Keratinocyte (primary cell): ENCODE measurements around the gene ADAMTSL3.

Experiments used
- EZH2 ChIP-seq: IDR thresholded peaks from one replicate; pipeline ENCODE4 v1.6.1; 2012; ENCODE audit warnings: inconsistent platforms, mild to moderate bottlenecking, low read length, moderate library complexity
- TF ChIP-seq, protein P1 (sequence below), 3 experiments: IDR thresholded peaks in 1 of 3; conservative IDR thresholded peaks in 1 of 3; optimal IDR thresholded peaks in 1 of 3; 2 replicates in 2 of 3; 3 replicates in 1 of 3; pipeline versions ENCODE3 to v1.5.1; 2011; ENCODE audit warnings: low read length in 3 of 3, mild to moderate bottlenecking in 3 of 3, moderate library complexity in 2 of 3, control low read depth in 1 of 3, inconsistent platforms in 1 of 3; ENCODE audit not compliant: insufficient read depth in 2 of 3; ENCODE audit errors: extremely low read depth in 1 of 3

DNA sequence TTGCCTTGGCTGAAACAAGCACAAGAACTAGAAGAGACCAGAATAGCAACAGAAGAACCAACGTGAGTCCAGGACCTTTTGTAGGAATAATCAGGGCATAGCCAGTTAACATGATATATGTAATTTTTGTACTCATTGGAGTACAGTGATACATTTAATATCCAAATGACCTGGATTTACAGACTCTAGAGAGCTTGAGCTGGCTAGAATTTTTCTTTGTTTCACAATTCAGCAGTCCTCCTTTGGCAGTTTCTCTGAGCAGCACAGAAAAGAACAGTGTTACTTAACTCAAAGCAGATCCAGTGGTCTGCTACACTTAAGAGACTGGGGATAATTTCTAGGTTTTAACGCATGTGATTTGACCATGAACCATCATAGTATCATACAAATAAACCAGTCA, 245.7 kb downstream of the ADAMTSL3 start:
- TF ChIP-seq, protein P1, sequence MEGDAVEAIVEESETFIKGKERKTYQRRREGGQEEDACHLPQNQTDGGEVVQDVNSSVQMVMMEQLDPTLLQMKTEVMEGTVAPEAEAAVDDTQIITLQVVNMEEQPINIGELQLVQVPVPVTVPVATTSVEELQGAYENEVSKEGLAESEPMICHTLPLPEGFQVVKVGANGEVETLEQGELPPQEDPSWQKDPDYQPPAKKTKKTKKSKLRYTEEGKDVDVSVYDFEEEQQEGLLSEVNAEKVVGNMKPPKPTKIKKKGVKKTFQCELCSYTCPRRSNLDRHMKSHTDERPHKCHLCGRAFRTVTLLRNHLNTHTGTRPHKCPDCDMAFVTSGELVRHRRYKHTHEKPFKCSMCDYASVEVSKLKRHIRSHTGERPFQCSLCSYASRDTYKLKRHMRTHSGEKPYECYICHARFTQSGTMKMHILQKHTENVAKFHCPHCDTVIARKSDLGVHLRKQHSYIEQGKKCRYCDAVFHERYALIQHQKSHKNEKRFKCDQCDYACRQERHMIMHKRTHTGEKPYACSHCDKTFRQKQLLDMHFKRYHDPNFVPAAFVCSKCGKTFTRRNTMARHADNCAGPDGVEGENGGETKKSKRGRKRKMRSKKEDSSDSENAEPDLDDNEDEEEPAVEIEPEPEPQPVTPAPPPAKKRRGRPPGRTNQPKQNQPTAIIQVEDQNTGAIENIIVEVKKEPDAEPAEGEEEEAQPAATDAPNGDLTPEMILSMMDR (optimal IDR thresholded peaks at IDR 0.05 in 1 of 3, IDR thresholded peaks at IDR 0.05 in 1 of 3, conservative IDR thresholded peaks at IDR 0.05 in 1 of 3; ENCODE audit: extremely low read depth in 1 of 3, insufficient read depth in 2 of 3, low read length in 3 of 3): no peak
- TF ChIP-seq EZH2: no peak
